IMR-90 (cell line): Measurements from ENCODE around the gene SLC38A7. TPM values are rescaled to one million over a fixed set of nuclear protein-coding genes. Genes with fewer than 3 reads are reported as not detected.

Experiments used
- ATAC-seq: fragments of 200-7000 bp; cut with Tn5 transposase; 2 replicates; pipeline ENCODE4 v1.9.1; 2020; ENCODE audit warnings: low read depth, mild to moderate bottlenecking, moderate library complexity
- BruUV-seq: library from RNA; stranded (reverse); fragments of 400-500 nt; replicated peaks from 2 replicates; lab custom pipeline; 2021; lab: Mats Ljungman, UMichigan
- CTCF ChIA-PET: fragments of 300-600 bp; formaldehyde crosslinking; extraction: SDS; loops from one replicate; lab custom pipeline; 2021; ENCODE audit warnings: antibody characterized with exemption; lab: Yijun Ruan, JAX
- POLR2A ChIA-PET: fragments of 300-600 bp; sonication (Branson Sonifier 250); formaldehyde crosslinking; loops from one replicate; lab custom pipeline; 2022; ENCODE audit warnings: antibody characterized with exemption; ENCODE audit not compliant: unreplicated experiment; lab: Charles Lee
- DNase-seq: peaks from one replicate; pipeline ENCODE4 v3.0.0; 2013
- H2AFZ ChIP-seq: replicated peaks from 2 replicates; pipeline ENCODE3; 2013; ENCODE audit warnings: low read length, mild to moderate bottlenecking; ENCODE audit not compliant: poor library complexity
- H2AK5ac ChIP-seq: 2 replicates; pipeline ENCODE4 v1.6.1; 2013; ENCODE audit warnings: low read depth, low read length, inconsistent platforms
- H2AK9ac ChIP-seq: replicated peaks from 2 replicates; pipeline ENCODE3; 2013; ENCODE audit warnings: mild to moderate bottlenecking, low read depth, low read length, moderate library complexity; ENCODE audit not compliant: poor library complexity
- H2BK120ac ChIP-seq: 2 replicates; pipeline ENCODE4 v1.6.1; 2013; ENCODE audit warnings: low read depth, low read length, inconsistent platforms
- H2BK15ac ChIP-seq: 3 replicates; pipeline ENCODE4 v1.6.1; 2013; ENCODE audit warnings: low read depth, low read length, inconsistent platforms
- H2BK20ac ChIP-seq: 2 replicates; pipeline ENCODE4 v1.6.1; 2013; ENCODE audit warnings: low read depth, mild to moderate bottlenecking, inconsistent platforms, low read length, moderate library complexity
- H2BK5ac ChIP-seq: 2 replicates; pipeline ENCODE4 v1.6.1; 2013; ENCODE audit warnings: mild to moderate bottlenecking, low read depth, low read length, inconsistent platforms; ENCODE audit not compliant: poor library complexity, severe bottlenecking
- H3K14ac ChIP-seq: replicated peaks from 2 replicates; pipeline ENCODE4 v1.6.1; 2013; ENCODE audit warnings: low read depth, low read length, inconsistent platforms
- H3K18ac ChIP-seq: 2 replicates; pipeline ENCODE4 v1.6.1; 2013; ENCODE audit warnings: low read depth, low read length, control low read depth
- H3K23ac ChIP-seq: 2 replicates; pipeline ENCODE4 v1.6.1; 2013; ENCODE audit warnings: low read depth, low read length, inconsistent platforms
- H3K27ac ChIP-seq: 2 replicates; pipeline ENCODE4 v1.5.1; 2013; ENCODE audit warnings: mild to moderate bottlenecking, control low read depth, low read length; ENCODE audit not compliant: insufficient read depth
- H3K27me3 ChIP-seq: 2 replicates; pipeline ENCODE4 v1.6.1; 2013; ENCODE audit warnings: low read length; ENCODE audit not compliant: control insufficient read depth, insufficient read depth
- H3K36me3 ChIP-seq: 2 replicates; pipeline ENCODE4 v1.6.1; 2013; ENCODE audit warnings: low read length, mixed read lengths; ENCODE audit not compliant: control insufficient read depth, insufficient read depth
- H3K4ac ChIP-seq: 2 replicates; pipeline ENCODE4 v1.6.1; 2013; ENCODE audit warnings: low read depth, low read length, inconsistent platforms
- H3K4me1 ChIP-seq: 2 replicates; pipeline ENCODE4 v1.6.1; 2013; ENCODE audit warnings: low read length, mixed read lengths; ENCODE audit not compliant: control insufficient read depth, insufficient read depth
- H3K4me2 ChIP-seq: 2 replicates; pipeline ENCODE4 v1.6.1; 2013; ENCODE audit warnings: low read depth, mild to moderate bottlenecking, control low read depth, low read length, moderate library complexity
- H3K4me3 ChIP-seq: 2 replicates; pipeline ENCODE4 v1.5.1; 2013; ENCODE audit warnings: low read depth, mild to moderate bottlenecking, control low read depth, low read length, moderate library complexity; ENCODE audit not compliant: insufficient read depth
- H3K56ac ChIP-seq: 2 replicates; pipeline ENCODE4 v1.6.1; 2013; ENCODE audit warnings: low read length, inconsistent platforms; ENCODE audit not compliant: insufficient read depth; ENCODE audit errors: extremely low read depth
- H3K79me1 ChIP-seq, 2 experiments: 2 replicates each; pipeline ENCODE4 v1.6.1; 2013; ENCODE audit warnings: low read length in 2 of 2, inconsistent platforms in 1 of 2, low read depth in 1 of 2
- H3K9ac ChIP-seq: 2 replicates; pipeline ENCODE4 v1.6.1; 2013; ENCODE audit warnings: low read depth, low read length, control low read depth
- H3K9me1 ChIP-seq: 2 replicates; pipeline ENCODE4 v1.6.1; 2013; ENCODE audit warnings: low read length, inconsistent platforms; ENCODE audit not compliant: insufficient read depth
- H3K9me3 ChIP-seq: 2 replicates; pipeline ENCODE4 v1.6.1; 2013; ENCODE audit warnings: low read length; ENCODE audit not compliant: control insufficient read depth, insufficient read depth
- H4K20me1 ChIP-seq: 2 replicates; pipeline ENCODE4 v1.6.1; 2013; ENCODE audit warnings: low read length, inconsistent platforms; ENCODE audit not compliant: insufficient read depth
- H4K5ac ChIP-seq: 2 replicates; pipeline ENCODE4 v1.6.1; 2013; ENCODE audit warnings: mild to moderate bottlenecking, low read depth, low read length, control low read depth
- H4K8ac ChIP-seq, 2 experiments: 2 replicates each; pipeline ENCODE4 v1.6.1; 2013; ENCODE audit warnings: low read depth in 2 of 2, low read length in 2 of 2, control low read depth in 1 of 2, inconsistent platforms in 1 of 2
- H4K91ac ChIP-seq: 2 replicates; pipeline ENCODE4 v1.6.1; 2013; ENCODE audit warnings: low read depth, low read length, inconsistent platforms; ENCODE audit not compliant: insufficient read depth
- BHLHE40 ChIP-seq: fragments of 150-350 bp; IDR thresholded peaks from 2 replicates; pipeline ENCODE4 v1.6.1; 2016; ENCODE audit warnings: mild to moderate bottlenecking, low read depth, low read length
- CEBPB ChIP-seq: IDR thresholded peaks from 2 replicates; pipeline ENCODE4 v1.6.1; 2012; ENCODE audit warnings: low read depth, low read length, improper control_type of control experiment
- CHD1 ChIP-seq: IDR thresholded peaks from 2 replicates; pipeline ENCODE4 v1.6.1; 2012; ENCODE audit warnings: low read depth, low read length, improper control_type of control experiment
- FOS ChIP-seq: fragments of 150-350 bp; IDR thresholded peaks from 2 replicates; pipeline ENCODE4 v1.6.1; 2016; ENCODE audit warnings: low read depth, low read length
- MAFK ChIP-seq: IDR thresholded peaks from 2 replicates; pipeline ENCODE4 v1.6.1; 2012; ENCODE audit warnings: low read depth, low read length, improper control_type of control experiment
- MAZ ChIP-seq: IDR thresholded peaks from 2 replicates; pipeline ENCODE4 v1.6.1; 2012; ENCODE audit warnings: low read depth, mild to moderate bottlenecking, low read length, improper control_type of control experiment, moderate library complexity, borderline replicate concordance
- MXI1 ChIP-seq: IDR thresholded peaks from 2 replicates; pipeline ENCODE4 v1.6.1; 2012; ENCODE audit warnings: low read depth, mild to moderate bottlenecking, low read length, moderate library complexity, borderline replicate concordance
- NFE2L2 ChIP-seq: fragments of 150-350 bp; IDR thresholded peaks from 2 replicates; pipeline ENCODE4 v1.6.1; 2016; ENCODE audit warnings: low read depth, mild to moderate bottlenecking, low read length
- POLR2A ChIP-seq: IDR thresholded peaks from 2 replicates; pipeline ENCODE4 v1.6.1; 2012; ENCODE audit warnings: mild to moderate bottlenecking, low read depth, low read length
- RAD21 ChIP-seq: IDR thresholded peaks from 2 replicates; pipeline ENCODE4 v1.6.1; 2012; ENCODE audit warnings: low read length, improper control_type of control experiment
- RCOR1 ChIP-seq: IDR thresholded peaks from 2 replicates; pipeline ENCODE4 v1.6.1; 2012; ENCODE audit warnings: mild to moderate bottlenecking, low read length, improper control_type of control experiment; ENCODE audit not compliant: insufficient replicate concordance
- RFX5 ChIP-seq: IDR thresholded peaks from 2 replicates; pipeline ENCODE4 v1.8.0; 2012; ENCODE audit warnings: low read depth, mild to moderate bottlenecking, low read length, moderate library complexity
- SMC3 ChIP-seq: fragments of 150-350 bp; IDR thresholded peaks from 2 replicates; pipeline ENCODE4 v1.6.1; 2016; ENCODE audit warnings: low read depth, mild to moderate bottlenecking, antibody characterized with exemption, low read length, moderate library complexity
- WGBS, 2 experiments: methylation state at CpG; one replicate each; pipeline versions ENCODE4 v1.1.5 to v1.1.7; 2013; ENCODE audit warnings: missing lambda C conversion rate in 2 of 2; ENCODE audit not compliant: insufficient read length in 1 of 2; ENCODE audit errors: extremely low coverage in 2 of 2; 5-methylcytosine and 5-hydroxymethylcytosine counted together
- dilution Hi-C: fragments of 300-500 bp; cut with HindIII; formaldehyde crosslinking; loops from one replicate; pipeline ENCODE4 v1.14.3; 2018; ENCODE audit warnings: low sequenced_read_pairs; ENCODE audit not compliant: unreplicated experiment
- in situ Hi-C: fragments of 300-500 bp; cut with MboI; formaldehyde crosslinking; loops from 3 replicates; pipeline ENCODE4 v1.14.3; 2019; ENCODE audit warnings: low sequenced_read_pairs, inconsistent platforms, mixed read lengths
- intact Hi-C: fragments of 100-400 bp; cut with micrococcal nuclease; formaldehyde crosslinking; loops from 2 replicates; pipeline ENCODE4 v1.10.0; 2022
- polyA plus RNA-seq, 3 experiments: library from polyadenylated mRNA; depleted of rRNA; stranded (reverse); fragments of >200 nt; gene quantifications; 2 replicates each; pipeline ENCODE4 v1.2.3, GENCODE V29; 2012; ENCODE audit warnings: low replicate concordance in 1 of 3
- total RNA-seq: library from RNA; depleted of rRNA; stranded (reverse); fragments of >200 nt; gene quantifications from 2 replicates; pipeline ENCODE4 v1.2.3, GENCODE V29; 2012
- TF ChIP-seq, protein P1 (sequence below): fragments of 150-350 bp; IDR thresholded peaks from 2 replicates; pipeline ENCODE4 v1.6.1; 2016; ENCODE audit warnings: low read depth, mild to moderate bottlenecking, low read length, moderate library complexity, borderline replicate concordance
- TF ChIP-seq, protein P2 (sequence below): fragments of 150-350 bp; IDR thresholded peaks from 2 replicates; pipeline ENCODE4 v1.6.1; 2017; ENCODE audit warnings: mild to moderate bottlenecking, antibody characterized with exemption, low read length, low read depth

SLC38A7 gene
- total and polyA plus RNA-seq, 2 of the 4 experiments (the other 2 are of a cell fraction) = 14.7 to 16.4 TPM

DNA sequence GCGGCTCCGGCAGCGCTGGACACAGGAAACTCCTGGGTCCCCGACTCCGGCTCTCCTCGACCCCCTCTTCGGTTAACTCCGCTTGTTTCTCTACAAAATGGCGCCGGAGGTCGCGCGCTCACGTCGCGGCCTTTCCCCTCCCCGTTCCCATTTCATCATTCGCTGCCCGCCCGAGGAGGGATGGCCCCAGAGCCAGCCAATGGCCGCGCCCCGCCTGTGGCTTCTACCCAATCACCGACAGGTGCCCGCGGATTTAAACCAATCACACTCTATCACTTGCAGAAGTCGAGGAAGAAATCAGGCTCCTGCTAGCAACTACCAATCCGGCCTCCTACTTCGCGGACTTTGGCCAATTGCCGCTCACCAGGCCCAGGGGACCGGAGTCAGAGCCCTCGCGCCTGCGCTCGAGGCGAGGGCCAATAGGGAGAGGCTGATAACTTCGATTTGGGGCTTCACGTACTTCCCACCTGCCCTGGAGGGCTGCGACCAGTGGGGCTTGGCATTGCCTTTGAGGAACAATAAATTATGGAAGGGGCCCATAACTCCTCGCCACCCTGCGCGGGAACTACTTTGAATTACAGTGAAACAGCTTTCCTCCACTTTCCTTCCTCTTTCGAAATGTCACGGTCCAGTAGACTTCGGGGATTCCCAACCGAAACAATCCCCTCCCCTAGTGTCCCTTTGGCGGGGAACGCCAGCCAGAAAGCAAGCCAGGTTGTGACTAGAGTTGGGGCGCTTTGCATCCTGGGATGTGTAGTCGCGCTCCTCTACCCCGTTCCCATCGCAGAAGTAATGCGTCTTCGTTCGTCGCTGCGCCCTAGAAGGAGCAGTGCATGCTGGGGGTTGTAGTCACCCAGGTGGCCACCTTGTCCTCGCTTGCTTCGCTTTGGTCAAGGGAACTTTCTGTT is 54.6 kb downstream of the SLC38A7 start, which contains the start of gene CNOT1:
CNOT1 (minus strand) TSS at position 94 of the 908 bp plus-strand sequence. CDS start 30,489 bp downstream, outside the sequence.
- 0% methylated on average over 37 of the region's 61 CpGs; no CpG with 5 or more reads in 1 of the 2 experiments for WGBS, 2 experiments
- no TSS peak for BruUV-seq
- intact Hi-C loops = loop anchor here (1.0 to 10.0 kb wide), 3 partner anchors 31 to 295 kb away; no protein-coding TSS in a partner anchor
- no peak for TF ChIP-seq RCOR1
- no peak for TF ChIP-seq RAD21
- TF ChIP-seq FOS = peak; percentile 99
- peak; percentile 77 for TF ChIP-seq RFX5
- TF ChIP-seq NFE2L2 = no peak; the same call in 1 of the 2 replicates
- TF ChIP-seq, protein P1, sequence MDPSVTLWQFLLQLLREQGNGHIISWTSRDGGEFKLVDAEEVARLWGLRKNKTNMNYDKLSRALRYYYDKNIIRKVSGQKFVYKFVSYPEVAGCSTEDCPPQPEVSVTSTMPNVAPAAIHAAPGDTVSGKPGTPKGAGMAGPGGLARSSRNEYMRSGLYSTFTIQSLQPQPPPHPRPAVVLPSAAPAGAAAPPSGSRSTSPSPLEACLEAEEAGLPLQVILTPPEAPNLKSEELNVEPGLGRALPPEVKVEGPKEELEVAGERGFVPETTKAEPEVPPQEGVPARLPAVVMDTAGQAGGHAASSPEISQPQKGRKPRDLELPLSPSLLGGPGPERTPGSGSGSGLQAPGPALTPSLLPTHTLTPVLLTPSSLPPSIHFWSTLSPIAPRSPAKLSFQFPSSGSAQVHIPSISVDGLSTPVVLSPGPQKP = no peak
- TF ChIP-seq MAFK = no peak
- peak; percentile 86 for TF ChIP-seq CEBPB
- TF ChIP-seq SMC3 = no peak
- TF ChIP-seq MAZ = peak; percentile 76; the same call in 1 of the 2 replicates
- TF ChIP-seq CHD1 = no peak
- peak; percentile 45 for TF ChIP-seq BHLHE40
- TF ChIP-seq, protein P2, sequence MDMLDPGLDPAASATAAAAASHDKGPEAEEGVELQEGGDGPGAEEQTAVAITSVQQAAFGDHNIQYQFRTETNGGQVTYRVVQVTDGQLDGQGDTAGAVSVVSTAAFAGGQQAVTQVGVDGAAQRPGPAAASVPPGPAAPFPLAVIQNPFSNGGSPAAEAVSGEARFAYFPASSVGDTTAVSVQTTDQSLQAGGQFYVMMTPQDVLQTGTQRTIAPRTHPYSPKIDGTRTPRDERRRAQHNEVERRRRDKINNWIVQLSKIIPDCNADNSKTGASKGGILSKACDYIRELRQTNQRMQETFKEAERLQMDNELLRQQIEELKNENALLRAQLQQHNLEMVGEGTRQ = peak; percentile 34; the same call in 1 of the 2 replicates
- peak; percentile 93 for TF ChIP-seq POLR2A
- TF ChIP-seq MXI1 = peak; percentile 43; the same call in 1 of the 2 replicates

More for the DNA sequence above, 54.6 kb downstream of the SLC38A7 start, which contains the start of gene CNOT1:
- dilution Hi-C loops = no loop called here
- peak within 1 kb of the TSS; percentile 98 for H3K4me2 ChIP-seq
- H3K9me3 ChIP-seq = no peaks in the 10 kb centered on the region
- peak within 1 kb of the TSS; percentile 49 for H3K18ac ChIP-seq
- peak within 1 kb of the TSS; percentile 79 to 99 for H4K8ac ChIP-seq
- POLR2A ChIA-PET = no interaction called here
- ATAC-seq (peak; percentile 92), DNase-seq (peak; percentile 100)
- H3K56ac ChIP-seq = peak within 1 kb of the TSS; percentile 90
- in situ Hi-C loops = no loop called here
- H2BK5ac ChIP-seq = peak within 1 kb of the TSS; percentile 91
- H2BK15ac ChIP-seq = peak within 1 kb of the TSS; percentile 40; the same call in 1 of the 3 replicates
- CTCF ChIA-PET = no interaction called here
- peak within 1 kb of the TSS; percentile 75 for H2BK120ac ChIP-seq
- peak within 1 kb of the TSS; percentile 96 for H4K91ac ChIP-seq
- H2AK9ac ChIP-seq = peak within 1 kb of the TSS; percentile 100
- peak within 1 kb of the TSS; percentile 63; the same call in 1 of the 2 replicates for H2BK20ac ChIP-seq
- peaks cover 37% of the 10 kb centered on the region for H4K20me1 ChIP-seq
- H3K14ac ChIP-seq = peak within 1 kb of the TSS; percentile 97
- H3K4me1 ChIP-seq = no peaks in the 10 kb centered on the region
- no peaks in the 10 kb centered on the region for H3K36me3 ChIP-seq
- H3K4me3 ChIP-seq = peak within 1 kb of the TSS; percentile 82
- H2AK5ac ChIP-seq = peak within 1 kb of the TSS; percentile 89
- H3K9me1 ChIP-seq = no peaks in the 10 kb centered on the region
- H3K79me1 ChIP-seq = peaks cover 0 to 4% of the 10 kb centered on the region in 2 experiments; a peak in 1 of 4 replicates
- peak within 1 kb of the TSS; percentile 86 for H3K9ac ChIP-seq
- H3K27ac ChIP-seq = peak within 1 kb of the TSS; percentile 90
- H3K4ac ChIP-seq = peak within 1 kb of the TSS; percentile 96
- H4K5ac ChIP-seq = peak within 1 kb of the TSS; percentile 95
- no peaks in the 10 kb centered on the region for H3K27me3 ChIP-seq
- peak within 1 kb of the TSS; percentile 98 for H2AFZ ChIP-seq
- H3K23ac ChIP-seq = peak within 1 kb of the TSS; percentile 91
